GM10248 (cell line): ENCODE results near the gene KDM4C.

Experiments used
- CTCF ChIA-PET: fragments of 300-600 bp; sonication (Branson Sonifier 250); formaldehyde crosslinking; extraction: SDS; loops from one replicate; lab custom pipeline; 2021; ENCODE audit warnings: antibody characterized with exemption; lab: Yijun Ruan, JAX
- POLR2A ChIA-PET: fragments of 350-650 bp; sonication (Branson Sonifier 250); formaldehyde crosslinking; extraction: SDS; loops from one replicate; lab custom pipeline; 2020; ENCODE audit warnings: antibody characterized with exemption; lab: Yijun Ruan, JAX
- DNase-seq: peaks from one replicate; pipeline ENCODE4 v3.0.0; 2012; ENCODE audit errors: extremely low spot score
- TF ChIP-seq, protein P1 (sequence below): IDR thresholded peaks from 2 replicates; pipeline ENCODE4 v1.5.1; 2012; ENCODE audit warnings: mild to moderate bottlenecking, low read depth; ENCODE audit errors: extremely low read depth, missing control alignments, control extremely low read depth

The KDM4C gene

GRCh38 chr9:6938447-6938846, 180.7 kb downstream of the KDM4C start:
- ChIA-PET CTCF (no interaction called here), POLR2A (no interaction called here)
- DNase-seq = no peak
- TF ChIP-seq, protein P1, sequence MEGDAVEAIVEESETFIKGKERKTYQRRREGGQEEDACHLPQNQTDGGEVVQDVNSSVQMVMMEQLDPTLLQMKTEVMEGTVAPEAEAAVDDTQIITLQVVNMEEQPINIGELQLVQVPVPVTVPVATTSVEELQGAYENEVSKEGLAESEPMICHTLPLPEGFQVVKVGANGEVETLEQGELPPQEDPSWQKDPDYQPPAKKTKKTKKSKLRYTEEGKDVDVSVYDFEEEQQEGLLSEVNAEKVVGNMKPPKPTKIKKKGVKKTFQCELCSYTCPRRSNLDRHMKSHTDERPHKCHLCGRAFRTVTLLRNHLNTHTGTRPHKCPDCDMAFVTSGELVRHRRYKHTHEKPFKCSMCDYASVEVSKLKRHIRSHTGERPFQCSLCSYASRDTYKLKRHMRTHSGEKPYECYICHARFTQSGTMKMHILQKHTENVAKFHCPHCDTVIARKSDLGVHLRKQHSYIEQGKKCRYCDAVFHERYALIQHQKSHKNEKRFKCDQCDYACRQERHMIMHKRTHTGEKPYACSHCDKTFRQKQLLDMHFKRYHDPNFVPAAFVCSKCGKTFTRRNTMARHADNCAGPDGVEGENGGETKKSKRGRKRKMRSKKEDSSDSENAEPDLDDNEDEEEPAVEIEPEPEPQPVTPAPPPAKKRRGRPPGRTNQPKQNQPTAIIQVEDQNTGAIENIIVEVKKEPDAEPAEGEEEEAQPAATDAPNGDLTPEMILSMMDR = no peak

- TF ChIP-seq, protein P1 = no peak
- ChIA-PET CTCF (interaction anchor here (0.9 kb wide), 1 partner anchor 75 kb away, joined by 3 read pairs; no protein-coding TSS in a partner anchor), POLR2A (no interaction called here)
- DNase-seq = no peak
Measured at GRCh38 chr9:6938873-6939272, 181.1 kb downstream of the KDM4C start.

DNA sequence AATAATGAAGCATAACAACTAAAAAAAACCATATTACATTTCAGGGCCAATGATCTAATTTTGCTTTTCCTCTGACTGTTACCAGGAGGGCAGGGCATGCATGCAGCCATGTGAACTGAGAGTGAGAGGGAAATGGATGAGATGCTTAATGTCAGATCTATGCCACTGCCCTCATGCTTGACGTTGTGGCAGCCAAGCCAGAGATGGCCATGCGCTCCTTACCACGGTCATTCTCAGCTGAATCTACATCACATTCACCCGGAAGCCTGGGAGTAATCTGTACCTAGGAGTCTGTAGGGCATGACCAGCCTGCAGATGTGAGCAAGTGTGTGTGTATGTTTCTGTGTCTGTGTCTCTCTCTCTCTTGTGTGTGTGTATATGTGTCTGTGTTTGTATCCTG, 183.7 kb downstream of the KDM4C start:
- TF ChIP-seq, protein P1 = no peak
- no peak for DNase-seq
- POLR2A ChIA-PET = no interaction called here
- CTCF ChIA-PET = no interaction called here

- TF ChIP-seq, protein P1 = no peak
- ChIA-PET POLR2A (no interaction called here), CTCF (interaction anchor here (0.8 kb wide), 1 partner anchor 11 kb away, joined by 4 read pairs; no protein-coding TSS in a partner anchor)
- no peak for DNase-seq
Measured at GRCh38 chr9:6942406-6942805, 184.6 kb downstream of the KDM4C start.

DNA sequence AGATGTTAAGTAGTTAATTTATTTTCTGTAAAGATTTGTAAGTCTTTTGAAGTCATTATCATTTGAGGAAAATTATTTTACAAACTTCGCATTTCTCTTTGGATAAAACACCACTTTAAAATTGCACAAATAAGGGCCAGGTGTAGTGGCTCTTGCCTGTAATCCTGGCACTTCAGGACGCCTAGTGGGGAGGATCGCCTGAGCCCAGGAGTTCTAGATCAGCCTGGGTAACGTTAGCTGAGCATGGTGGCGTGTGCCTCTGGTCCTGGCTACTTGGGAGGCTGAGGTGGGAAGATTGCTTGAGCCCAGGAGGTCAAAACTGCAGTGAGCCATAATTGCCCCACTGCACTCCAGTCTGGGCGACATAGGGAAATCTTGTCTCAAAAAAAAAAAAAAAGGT, 185.5 kb downstream of the KDM4C start:
- CTCF ChIA-PET = interaction anchor here (2.1 kb wide), 1 partner anchor 17 kb away, joined by 5 read pairs; no protein-coding TSS in a partner anchor
- POLR2A ChIA-PET = no interaction called here
- DNase-seq = no peak
- TF ChIP-seq, protein P1 = no peak

DNA sequence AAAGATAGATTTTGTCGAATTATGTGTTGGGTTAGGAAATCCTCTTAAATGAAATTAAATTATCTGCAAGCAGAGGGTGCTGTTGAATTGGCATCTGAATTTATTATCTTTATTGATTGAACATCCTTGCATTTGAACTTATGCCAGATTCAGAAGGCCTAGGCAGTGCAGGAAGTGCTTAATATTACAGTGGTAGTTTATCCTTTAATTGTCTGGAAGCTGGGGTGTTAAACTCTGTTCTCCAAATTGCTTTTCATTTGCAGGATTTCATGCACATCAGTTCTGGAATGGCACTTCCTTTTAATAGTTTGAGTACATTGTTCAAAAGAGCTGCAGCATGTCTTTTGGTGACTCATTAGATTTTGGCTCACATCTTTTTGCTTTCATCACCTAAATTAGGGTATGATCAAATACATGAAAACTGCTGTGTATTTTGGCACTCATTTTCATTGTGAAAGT, 186.3 kb downstream of the KDM4C start:
- POLR2A ChIA-PET = interaction anchor here (0.9 kb wide), 1 partner anchor 10 kb away, joined by 3 read pairs; no protein-coding TSS in a partner anchor
- DNase-seq = no peak
- TF ChIP-seq, protein P1 = no peak
- CTCF ChIA-PET = interaction anchor here (1.1 to 2.1 kb wide), 5 partner anchors 8 to 48 kb away, joined by 3 to 6 read pairs (median 3); no protein-coding TSS in a partner anchor
